Endothelial cell of umbilical vein (primary cell): Measurements from ENCODE around the gene DMAC1.

Experiments
- POLR2A ChIP-seq: IDR thresholded peaks from 2 replicates; pipeline ENCODE4 v1.6.1; 2012; ENCODE audit warnings: low read depth, mild to moderate bottlenecking, control low read depth, low read length
- TF ChIP-seq, protein P1 (sequence below), 2 donors: IDR thresholded peaks; 1 replicate in 1 of 2; 2 replicates in 1 of 2; pipeline ENCODE4 v1.5.1; 2011; ENCODE audit warnings: low read length in 2 of 2, mild to moderate bottlenecking in 2 of 2, moderate library complexity in 2 of 2, control low read depth in 1 of 2, inconsistent platforms in 1 of 2, low read depth in 1 of 2; ENCODE audit not compliant: insufficient read depth in 1 of 2; ENCODE audit errors: extremely low read depth in 1 of 2

DNA sequence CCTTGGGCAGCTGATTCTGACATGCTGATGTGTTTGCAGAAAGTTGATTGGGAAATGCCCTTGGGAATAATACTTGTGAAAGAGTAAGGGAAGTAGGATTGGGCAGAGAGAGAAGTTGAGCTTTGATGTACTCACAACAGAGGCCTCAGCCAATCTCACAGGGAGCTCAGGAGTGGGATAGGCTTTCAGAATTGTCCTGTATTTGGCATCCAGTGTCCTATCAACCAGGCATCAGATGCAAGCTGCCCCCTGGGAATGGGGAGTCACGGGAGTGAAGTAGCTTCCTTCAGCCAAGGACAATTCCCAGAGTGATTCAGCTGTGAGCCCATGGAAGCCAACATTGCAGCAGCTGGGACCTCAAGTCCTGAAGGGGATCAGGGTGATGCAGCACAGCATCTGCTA lies 39.6 kb downstream of the DMAC1 start:
- TF ChIP-seq, protein P1, sequence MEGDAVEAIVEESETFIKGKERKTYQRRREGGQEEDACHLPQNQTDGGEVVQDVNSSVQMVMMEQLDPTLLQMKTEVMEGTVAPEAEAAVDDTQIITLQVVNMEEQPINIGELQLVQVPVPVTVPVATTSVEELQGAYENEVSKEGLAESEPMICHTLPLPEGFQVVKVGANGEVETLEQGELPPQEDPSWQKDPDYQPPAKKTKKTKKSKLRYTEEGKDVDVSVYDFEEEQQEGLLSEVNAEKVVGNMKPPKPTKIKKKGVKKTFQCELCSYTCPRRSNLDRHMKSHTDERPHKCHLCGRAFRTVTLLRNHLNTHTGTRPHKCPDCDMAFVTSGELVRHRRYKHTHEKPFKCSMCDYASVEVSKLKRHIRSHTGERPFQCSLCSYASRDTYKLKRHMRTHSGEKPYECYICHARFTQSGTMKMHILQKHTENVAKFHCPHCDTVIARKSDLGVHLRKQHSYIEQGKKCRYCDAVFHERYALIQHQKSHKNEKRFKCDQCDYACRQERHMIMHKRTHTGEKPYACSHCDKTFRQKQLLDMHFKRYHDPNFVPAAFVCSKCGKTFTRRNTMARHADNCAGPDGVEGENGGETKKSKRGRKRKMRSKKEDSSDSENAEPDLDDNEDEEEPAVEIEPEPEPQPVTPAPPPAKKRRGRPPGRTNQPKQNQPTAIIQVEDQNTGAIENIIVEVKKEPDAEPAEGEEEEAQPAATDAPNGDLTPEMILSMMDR (IDR thresholded peaks at IDR 0.05; ENCODE audit: extremely low read depth in 1 of 2, insufficient read depth in 1 of 2, low read depth in 1 of 2, low read length in 2 of 2), result no peak
- TF ChIP-seq POLR2A, result no peak
